AG04450 (cell line): ENCODE measurements around the gene BCAS1. TPM values are rescaled to one million over a fixed set of nuclear protein-coding genes. Genes with fewer than 3 reads are reported as not detected.

Experiments used
- CTCF ChIA-PET: fragments of 300-600, 350-600 bp; formaldehyde crosslinking; extraction: SDS; loops from one replicate; lab custom pipeline; 2022; ENCODE audit warnings: antibody characterized with exemption, inconsistent platforms; lab: Charles Lee
- POLR2A ChIA-PET: fragments of 350-600 bp; formaldehyde crosslinking; extraction: SDS; loops from one replicate; lab custom pipeline; 2021; ENCODE audit warnings: antibody characterized with exemption, inconsistent platforms; lab: Yijun Ruan, JAX
- DNase-seq: peaks from one replicate; pipeline ENCODE4 v3.0.0-alpha.2; 2011; ENCODE audit warnings: low read depth, low spot score
- H3K27ac ChIP-seq: one replicate; pipeline ENCODE4 v1.5.1; 2012; ENCODE audit warnings: low read depth, low read length, control low read depth
- H3K27me3 ChIP-seq: one replicate; pipeline ENCODE4 v1.6.0; 2012; ENCODE audit warnings: low read length; ENCODE audit not compliant: control insufficient read depth, insufficient read depth
- H3K4me3 ChIP-seq: 2 replicates; pipeline ENCODE4 v1.5.1; 2011; ENCODE audit warnings: mild to moderate bottlenecking, low read depth, low read length, control low read depth
- H3K9me3 ChIP-seq: 2 replicates; pipeline ENCODE4 v1.5.1; 2012; ENCODE audit warnings: low read length; ENCODE audit not compliant: control insufficient read depth, insufficient read depth
- CTCF ChIP-seq: IDR thresholded peaks from 2 replicates; pipeline ENCODE4 v1.5.1; 2011; ENCODE audit warnings: low read depth, low read length, control low read depth, inconsistent platforms
- polyA plus RNA-seq: library from polyadenylated mRNA; depleted of rRNA; stranded (reverse); fragments of >200 nt; gene quantifications from 2 replicates; pipeline ENCODE4 v1.2.3, GENCODE V29; 2011

BCAS1 gene
- polyA plus RNA-seq, 1 experiment, result not detected

GRCh38 chr20:53957451-53958172 is 112.8 kb downstream of the BCAS1 start:
- no peaks in the 10 kb centered on the region for H3K9me3 ChIP-seq

GRCh38 chr20:53956013-53956715 is 114.2 kb downstream of the BCAS1 start:
- no peak for DNase-seq
- no peak overlapping the region for H3K27ac ChIP-seq
- H3K27me3 ChIP-seq, result no peaks in the 10 kb centered on the region
- no peak overlapping the region for H3K4me3 ChIP-seq
- POLR2A ChIA-PET, result no interaction called here
- CTCF ChIA-PET, result interaction anchor here (0.6 to 1.0 kb wide), 3 partner anchors 253 to 408 kb away, joined by 3 read pairs; no protein-coding TSS in a partner anchor
- no peaks in the 10 kb centered on the region for H3K9me3 ChIP-seq
- no peak for TF ChIP-seq CTCF

More at GRCh38 chr20:53957451-53958172, 112.8 kb downstream of the BCAS1 start:
- no peak for DNase-seq
- Histone ChIP-seq H3K4me3 (no peak overlapping the region), H3K27ac (no peak overlapping the region), H3K27me3 (no peaks in the 10 kb centered on the region)
- ChIA-PET CTCF (interaction anchor here (0.9 to 1.3 kb wide), 3 partner anchors 12 to 1576 kb away, joined by 3 to 6 read pairs (median 4); no protein-coding TSS in a partner anchor), POLR2A (no interaction called here)
- TF ChIP-seq CTCF, result peak; percentile 19

- ChIA-PET POLR2A (no interaction called here), CTCF (interaction anchor here (0.6 to 1.0 kb wide), 4 partner anchors 15 to 407 kb away, joined by 3 to 6 read pairs (median 3); no protein-coding TSS in a partner anchor)
- H3K27me3 ChIP-seq, result no peaks in the 10 kb centered on the region
- H3K4me3 ChIP-seq, result no peak overlapping the region
- no peak overlapping the region for H3K27ac ChIP-seq
- no peaks in the 10 kb centered on the region for H3K9me3 ChIP-seq
- no peak for TF ChIP-seq CTCF
- DNase-seq, result no peak
Observed at GRCh38 chr20:53954723-53955658, 115.4 kb downstream of the BCAS1 start.

GRCh38 chr20:53952528-53953096 is 117.8 kb downstream of the BCAS1 start:
- no peaks in the 10 kb centered on the region for H3K9me3 ChIP-seq
- POLR2A ChIA-PET, result interaction anchor here (0.5 kb wide), 1 partner anchor 296 kb away, joined by 4 read pairs; no protein-coding TSS in a partner anchor
- TF ChIP-seq CTCF, result no peak
- no peaks in the 10 kb centered on the region for H3K27me3 ChIP-seq
- no peak overlapping the region for H3K27ac ChIP-seq
- CTCF ChIA-PET, result no interaction called here
- DNase-seq, result no peak
- H3K4me3 ChIP-seq, result no peak overlapping the region
